HEK293 (cell line): Measurements from ENCODE around the gene PACSIN3.

Experiments
- CTCF ChIA-PET: fragments of 350-600 bp; formaldehyde crosslinking; extraction: SDS; loops from one replicate; lab custom pipeline; 2021; ENCODE audit warnings: antibody characterized with exemption; lab: Yijun Ruan, JAX
- POLR2A ChIA-PET: fragments of 300-600 bp; formaldehyde crosslinking; extraction: SDS; loops from one replicate; lab custom pipeline; 2020; ENCODE audit warnings: antibody characterized with exemption, inconsistent platforms; lab: Yijun Ruan, JAX
- H3K27ac ChIP-seq: fragments of 200-500 bp; sonication (Bioruptor generic); 2 replicates; pipeline ENCODE4 v1.5.1; 2014; ENCODE audit warnings: low read depth, low read length, control low read depth, inconsistent platforms; ENCODE audit errors: extremely low read depth
- H3K36me3 ChIP-seq, 2 experiments: fragments of 200-500 bp in 1 of 2; sonication (Bioruptor generic) in 1 of 2; 1 replicate in 1 of 2; 2 replicates in 1 of 2; pipeline ENCODE4 v1.5.1; 2014 to 2017; ENCODE audit warnings: inconsistent platforms in 2 of 2, low read length in 2 of 2; ENCODE audit not compliant: control insufficient read depth in 2 of 2, insufficient read depth in 1 of 2
- H3K4me1 ChIP-seq: fragments of 200-500 bp; sonication (Bioruptor generic); 2 replicates; pipeline ENCODE4 v1.5.1; 2014; ENCODE audit warnings: mild to moderate bottlenecking, low read length, inconsistent platforms; ENCODE audit not compliant: control insufficient read depth, insufficient read depth
- H3K4me3 ChIP-seq: 2 replicates; pipeline ENCODE4 v1.5.1; 2011; ENCODE audit warnings: low read depth, mild to moderate bottlenecking, control low read depth, low read length, moderate library complexity
- H3K9me3 ChIP-seq: fragments of 200-500 bp; sonication (Bioruptor generic); 2 replicates; pipeline ENCODE4 v1.5.1; 2014; ENCODE audit warnings: low read depth, low read length, inconsistent platforms; ENCODE audit not compliant: control insufficient read depth, insufficient read depth
- BCL11B ChIP-seq: fragments of 450-650 bp; formaldehyde crosslinking; IDR thresholded peaks from 2 replicates; pipeline ENCODE4 v1.5.1; 2016; ENCODE audit warnings: low read depth, missing biosample characterization, missing genetic modification characterization
- PATZ1 ChIP-seq: fragments of 450-650 bp; formaldehyde crosslinking; IDR thresholded peaks from 2 replicates; pipeline ENCODE4 v1.5.1; 2016; ENCODE audit warnings: missing biosample characterization, missing genetic modification characterization
- PRDM1 ChIP-seq: fragments of 450-650 bp; formaldehyde crosslinking; IDR thresholded peaks from 2 replicates; pipeline ENCODE4; 2016; ENCODE audit warnings: missing biosample characterization, missing genetic modification characterization
- TCF7L2 ChIP-seq: IDR thresholded peaks from 2 replicates; pipeline ENCODE4 v1.6.1; 2011; ENCODE audit warnings: low read depth, mild to moderate bottlenecking, inconsistent platforms, low read length, moderate library complexity, borderline replicate concordance
- YY1 ChIP-seq: fragments of 450-650 bp; formaldehyde crosslinking; IDR thresholded peaks from 2 replicates; pipeline ENCODE4 v1.5.1; 2018; ENCODE audit warnings: missing biosample characterization, missing genetic modification characterization
- ZBTB17 ChIP-seq: fragments of 450-650 bp; formaldehyde crosslinking; IDR thresholded peaks from 2 replicates; pipeline ENCODE4 v1.5.1; 2016; ENCODE audit warnings: missing biosample characterization, missing genetic modification characterization
- ZBTB49 ChIP-seq: fragments of 450-650 bp; formaldehyde crosslinking; IDR thresholded peaks from 2 replicates; pipeline ENCODE4 v1.5.1; 2016; ENCODE audit warnings: missing biosample characterization, missing genetic modification characterization, low read depth
- ZNF138 ChIP-seq: fragments of 450-650 bp; formaldehyde crosslinking; IDR thresholded peaks from 2 replicates; pipeline ENCODE4 v1.5.1; 2016; ENCODE audit warnings: missing biosample characterization, missing genetic modification characterization, borderline replicate concordance
- ZNF169 ChIP-seq: fragments of 450-650 bp; formaldehyde crosslinking; IDR thresholded peaks from 2 replicates; pipeline ENCODE4 v1.5.1; 2016; ENCODE audit warnings: missing biosample characterization, missing genetic modification characterization
- ZNF248 ChIP-seq: fragments of 450-650 bp; formaldehyde crosslinking; IDR thresholded peaks from 2 replicates; pipeline ENCODE4 v1.5.1; 2017; ENCODE audit warnings: missing biosample characterization, missing genetic modification characterization
- ZNF335 ChIP-seq: fragments of 450-650 bp; formaldehyde crosslinking; conservative IDR thresholded peaks from 2 replicates; pipeline ENCODE4 v1.5.1; 2016; ENCODE audit warnings: missing biosample characterization, missing genetic modification characterization
- ZNF37A ChIP-seq: fragments of 450-650 bp; IDR thresholded peaks from 2 replicates; pipeline ENCODE4 v1.5.1; 2018; ENCODE audit warnings: missing biosample characterization, missing genetic modification characterization
- ZNF514 ChIP-seq: fragments of 450-650 bp; formaldehyde crosslinking; IDR thresholded peaks from 2 replicates; pipeline ENCODE4 v1.5.1; 2016; ENCODE audit warnings: missing biosample characterization, missing genetic modification characterization
- ZNF521 ChIP-seq: fragments of 450-650 bp; formaldehyde crosslinking; IDR thresholded peaks from 2 replicates; pipeline ENCODE4 v1.5.1; 2017; ENCODE audit warnings: missing biosample characterization, mild to moderate bottlenecking, missing genetic modification characterization
- ZNF529 ChIP-seq: fragments of 450-650 bp; formaldehyde crosslinking; IDR thresholded peaks from 2 replicates; pipeline ENCODE4 v1.5.1; 2017; ENCODE audit warnings: missing genetic modification characterization, missing biosample characterization; ENCODE audit not compliant: insufficient replicate concordance
- ZNF610 ChIP-seq: fragments of 450-650 bp; formaldehyde crosslinking; IDR thresholded peaks from 2 replicates; pipeline ENCODE4 v1.5.1; 2016; ENCODE audit warnings: missing biosample characterization, missing genetic modification characterization, borderline replicate concordance
- ZNF658 ChIP-seq: fragments of 450-650 bp; formaldehyde crosslinking; IDR thresholded peaks from 2 replicates; pipeline ENCODE4; 2016; ENCODE audit warnings: missing biosample characterization, missing genetic modification characterization
- ZNF664 ChIP-seq: fragments of 450-650 bp; formaldehyde crosslinking; IDR thresholded peaks from 2 replicates; pipeline ENCODE4 v1.5.1; 2016; ENCODE audit warnings: missing biosample characterization, missing genetic modification characterization
- ZXDB ChIP-seq: fragments of 450-650 bp; formaldehyde crosslinking; IDR thresholded peaks from 2 replicates; pipeline ENCODE4 v1.5.1; 2016; ENCODE audit warnings: missing biosample characterization, missing genetic modification characterization
- TF ChIP-seq, protein P1 (sequence below): fragments of 450-650 bp; formaldehyde crosslinking; IDR thresholded peaks from 2 replicates; pipeline ENCODE4 v1.5.1; 2016; ENCODE audit warnings: missing biosample characterization, missing genetic modification characterization
- TF ChIP-seq, protein P2 (sequence below): fragments of 450-650 bp; formaldehyde crosslinking; IDR thresholded peaks from 2 replicates; pipeline ENCODE4 v1.5.1; 2016; ENCODE audit warnings: missing biosample characterization, missing genetic modification characterization
- TF ChIP-seq, protein P3 (sequence below): fragments of 450-650 bp; formaldehyde crosslinking; IDR thresholded peaks from 2 replicates; pipeline ENCODE4 v1.5.1; 2016; ENCODE audit warnings: missing biosample characterization, missing genetic modification characterization

The PACSIN3 gene

DNA sequence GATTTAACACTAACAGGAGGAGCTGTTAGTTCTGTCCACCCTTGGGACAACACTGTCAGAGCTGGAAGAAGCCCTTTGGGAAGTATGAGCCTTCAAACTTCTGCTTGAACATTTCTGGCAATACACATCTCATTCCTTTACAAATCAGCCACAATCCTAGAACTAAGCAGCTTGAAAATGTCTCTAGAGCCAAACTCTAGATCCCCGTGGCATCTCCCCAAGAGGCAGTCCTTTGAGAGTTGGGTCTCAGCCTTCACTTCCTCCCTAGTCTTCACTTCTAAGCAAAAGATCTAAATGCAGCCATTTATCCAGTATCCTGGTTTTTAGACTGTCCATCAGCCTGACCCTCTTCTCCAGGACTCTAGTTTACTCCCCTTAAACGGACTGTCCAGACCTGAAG is 36.5 kb downstream of the PACSIN3 start:
- CTCF ChIA-PET = interaction anchor here (0.5 to 1.1 kb wide), 3 partner anchors 16 to 218 kb away, joined by 3 to 4 read pairs (median 3); no protein-coding TSS in a partner anchor

GRCh38 chr11:47148903-47149531 is 37.2 kb downstream of the PACSIN3 start:
- ChIA-PET CTCF (interaction anchor here (0.5 to 0.8 kb wide), 2 partner anchors 15 to 219 kb away, joined by 3 to 4 read pairs; no protein-coding TSS in a partner anchor), POLR2A (interaction anchor here (0.5 kb wide), 1 partner anchor 212 kb away, joined by 8 read pairs; the partner anchor contains the start of gene CSTPP1)
- Histone ChIP-seq H3K27ac (no peak overlapping the region), H3K9me3 (no peaks in the 10 kb centered on the region), H3K36me3 (peaks cover 0 to 5% of the 10 kb centered on the region in 2 experiments; a peak in 1 of 3 replicates), H3K4me3 (no peak overlapping the region), H3K4me1 (no peaks in the 10 kb centered on the region)
- no peak for TF ChIP-seq PATZ1
- TF ChIP-seq ZNF37A (tag by site-specific recombination) = no peak
- no peak for TF ChIP-seq BCL11B (tag by site-specific recombination)
- TF ChIP-seq ZNF514 = no peak
- no peak for TF ChIP-seq ZNF529 (tag by site-specific recombination)
- TF ChIP-seq ZNF521 = no peak
- TF ChIP-seq ZNF335 = peak; percentile 66
- TF ChIP-seq, protein P1, sequence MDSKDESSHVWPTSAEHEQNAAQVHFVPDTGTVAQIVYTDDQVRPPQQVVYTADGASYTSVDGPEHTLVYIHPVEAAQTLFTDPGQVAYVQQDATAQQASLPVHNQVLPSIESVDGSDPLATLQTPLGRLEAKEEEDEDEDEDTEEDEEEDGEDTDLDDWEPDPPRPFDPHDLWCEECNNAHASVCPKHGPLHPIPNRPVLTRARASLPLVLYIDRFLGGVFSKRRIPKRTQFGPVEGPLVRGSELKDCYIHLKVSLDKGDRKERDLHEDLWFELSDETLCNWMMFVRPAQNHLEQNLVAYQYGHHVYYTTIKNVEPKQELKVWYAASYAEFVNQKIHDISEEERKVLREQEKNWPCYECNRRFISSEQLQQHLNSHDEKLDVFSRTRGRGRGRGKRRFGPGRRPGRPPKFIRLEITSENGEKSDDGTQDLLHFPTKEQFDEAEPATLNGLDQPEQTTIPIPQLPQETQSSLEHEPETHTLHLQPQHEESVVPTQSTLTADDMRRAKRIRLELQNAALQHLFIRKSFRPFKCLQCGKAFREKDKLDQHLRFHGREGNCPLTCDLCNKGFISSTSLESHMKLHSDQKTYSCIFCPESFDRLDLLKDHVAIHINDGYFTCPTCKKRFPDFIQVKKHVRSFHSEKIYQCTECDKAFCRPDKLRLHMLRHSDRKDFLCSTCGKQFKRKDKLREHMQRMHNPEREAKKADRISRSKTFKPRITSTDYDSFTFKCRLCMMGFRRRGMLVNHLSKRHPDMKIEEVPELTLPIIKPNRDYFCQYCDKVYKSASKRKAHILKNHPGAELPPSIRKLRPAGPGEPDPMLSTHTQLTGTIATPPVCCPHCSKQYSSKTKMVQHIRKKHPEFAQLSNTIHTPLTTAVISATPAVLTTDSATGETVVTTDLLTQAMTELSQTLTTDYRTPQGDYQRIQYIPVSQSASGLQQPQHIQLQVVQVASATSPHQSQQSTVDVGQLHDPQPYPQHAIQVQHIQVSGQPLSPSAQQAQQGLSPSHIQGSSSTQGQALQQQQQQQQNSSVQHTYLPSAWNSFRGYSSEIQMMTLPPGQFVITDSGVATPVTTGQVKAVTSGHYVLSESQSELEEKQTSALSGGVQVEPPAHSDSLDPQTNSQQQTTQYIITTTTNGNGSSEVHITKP (tag by site-specific recombination) = peak; percentile 30; the same call in 1 of the 2 replicates
- TF ChIP-seq, protein P2, sequence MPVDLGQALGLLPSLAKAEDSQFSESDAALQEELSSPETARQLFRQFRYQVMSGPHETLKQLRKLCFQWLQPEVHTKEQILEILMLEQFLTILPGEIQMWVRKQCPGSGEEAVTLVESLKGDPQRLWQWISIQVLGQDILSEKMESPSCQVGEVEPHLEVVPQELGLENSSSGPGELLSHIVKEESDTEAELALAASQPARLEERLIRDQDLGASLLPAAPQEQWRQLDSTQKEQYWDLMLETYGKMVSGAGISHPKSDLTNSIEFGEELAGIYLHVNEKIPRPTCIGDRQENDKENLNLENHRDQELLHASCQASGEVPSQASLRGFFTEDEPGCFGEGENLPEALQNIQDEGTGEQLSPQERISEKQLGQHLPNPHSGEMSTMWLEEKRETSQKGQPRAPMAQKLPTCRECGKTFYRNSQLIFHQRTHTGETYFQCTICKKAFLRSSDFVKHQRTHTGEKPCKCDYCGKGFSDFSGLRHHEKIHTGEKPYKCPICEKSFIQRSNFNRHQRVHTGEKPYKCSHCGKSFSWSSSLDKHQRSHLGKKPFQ (tag by site-specific recombination) = no peak
- no peak for TF ChIP-seq PRDM1 (tag by site-specific recombination)
- TF ChIP-seq ZNF169 (tag by site-specific recombination) = no peak
- TF ChIP-seq ZBTB49 (tag by site-specific recombination) = no peak

More for the DNA sequence above, 36.5 kb downstream of the PACSIN3 start:
- no peaks in the 10 kb centered on the region for H3K9me3 ChIP-seq
- no peaks in the 10 kb centered on the region for H3K4me1 ChIP-seq
- H3K27ac ChIP-seq = no peak overlapping the region
- H3K4me3 ChIP-seq = no peak overlapping the region
- POLR2A ChIA-PET = no interaction called here
- TF ChIP-seq ZNF658 (tag by site-specific recombination) = no peak
- no peak for TF ChIP-seq ZNF138 (tag by site-specific recombination)
- no peak for TF ChIP-seq ZBTB17
- TF ChIP-seq ZNF664 (tag by site-specific recombination) = no peak
- TF ChIP-seq PATZ1 = no peak
- no peak for TF ChIP-seq TCF7L2
- TF ChIP-seq ZNF248 (tag by site-specific recombination) = no peak
- TF ChIP-seq, protein P3, sequence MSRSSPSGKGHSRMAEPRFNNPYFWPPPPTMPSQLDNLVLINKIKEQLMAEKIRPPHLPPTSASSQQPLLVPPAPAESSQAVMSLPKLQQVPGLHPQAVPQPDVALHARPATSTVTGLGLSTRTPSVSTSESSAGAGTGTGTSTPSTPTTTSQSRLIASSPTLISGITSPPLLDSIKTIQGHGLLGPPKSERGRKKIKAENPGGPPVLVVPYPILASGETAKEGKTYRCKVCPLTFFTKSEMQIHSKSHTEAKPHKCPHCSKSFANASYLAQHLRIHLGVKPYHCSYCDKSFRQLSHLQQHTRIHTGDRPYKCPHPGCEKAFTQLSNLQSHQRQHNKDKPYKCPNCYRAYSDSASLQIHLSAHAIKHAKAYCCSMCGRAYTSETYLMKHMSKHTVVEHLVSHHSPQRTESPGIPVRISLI = no peak
- TF ChIP-seq ZNF610 (tag by site-specific recombination) = no peak
- TF ChIP-seq YY1 = no peak
- no peak for TF ChIP-seq ZXDB
- peaks cover 0 to 5% of the 10 kb centered on the region in 2 experiments; a peak in 1 of 3 replicates for H3K36me3 ChIP-seq
